Spleen (tissue), 11 donors: Measurements from ENCODE around the gene LGALSL. TPM values are rescaled to one million over a fixed set of nuclear protein-coding genes. Genes with fewer than 3 reads are reported as not detected.
"Not testable (repeated sequence)": the region's sequence is repeated elsewhere in the genome, so short reads cannot be mapped to it uniquely, and the experiment has no call there.

Experiments
- DNase-seq: peaks from one replicate; pipeline ENCODE4 v3.0.0-alpha.2; 2020
- H3K27ac ChIP-seq, 8 donors: fragments of 200-600 bp; sonication (generic) in 7 of 8; 1 replicate in 4 of 8; 2 replicates in 4 of 8; pipeline versions ENCODE4 v1.5.0 to v1.8.0; 2016 to 2021; ENCODE audit warnings: inconsistent platforms in 4 of 8, mild to moderate bottlenecking in 4 of 8, moderate library complexity in 1 of 8
- H3K27me3 ChIP-seq, 7 donors: fragments of 200-600 bp; sonication (generic) in 6 of 7; replicated peaks in 1 of 7; 1 replicate in 4 of 7; 2 replicates in 3 of 7; pipeline versions ENCODE4 v1.5.0 to v1.8.0; 2016 to 2021; ENCODE audit warnings: inconsistent platforms in 3 of 7, mild to moderate bottlenecking in 1 of 7
- H3K36me3 ChIP-seq, 6 donors: fragments of 200-600 bp; sonication (generic) in 5 of 6; 1 replicate in 4 of 6; 2 replicates in 2 of 6; pipeline versions ENCODE4 v1.5.0 to v1.8.0; 2016 to 2021; ENCODE audit warnings: inconsistent platforms in 2 of 6
- H3K4me1 ChIP-seq, 6 donors: fragments of 200-600 bp; sonication (generic) in 5 of 6; 1 replicate in 3 of 6; 2 replicates in 3 of 6; pipeline versions ENCODE4 v1.5.0 to v1.8.0; 2016 to 2021; ENCODE audit warnings: inconsistent platforms in 3 of 6
- H3K4me3 ChIP-seq, 8 donors: fragments of 200-600 bp; sonication (generic) in 7 of 8; 1 replicate in 4 of 8; 2 replicates in 4 of 8; pipeline versions ENCODE4 v1.5.0 to v1.8.0; 2016 to 2021; ENCODE audit warnings: inconsistent platforms in 4 of 8, mild to moderate bottlenecking in 4 of 8, moderate library complexity in 2 of 8
- H3K9me3 ChIP-seq, 8 donors: fragments of 200-600 bp; sonication (generic) in 7 of 8; 1 replicate in 4 of 8; 2 replicates in 4 of 8; pipeline versions ENCODE4 v1.5.0 to v1.8.0; 2016 to 2021; ENCODE audit warnings: inconsistent platforms in 4 of 8
- CTCF ChIP-seq, 11 experiments: fragments of 200-600 bp in 7 of 11; fragments of 450-650 bp in 4 of 11; sonication (generic) in 4 of 11; IDR thresholded peaks in 8 of 11; conservative IDR thresholded peaks in 3 of 11; 1 replicate in 7 of 11; 2 replicates in 4 of 11; pipeline versions ENCODE4 v1.4.0 to v1.8.0; 2016 to 2021; ENCODE audit warnings: antibody characterized with exemption in 11 of 11, inconsistent platforms in 4 of 11, mild to moderate bottlenecking in 1 of 11
- POLR2A ChIP-seq, 3 donors: fragments of 450-650 bp; IDR thresholded peaks; one replicate each; pipeline ENCODE4 v1.5.1; 2017; ENCODE audit warnings: antibody characterized with exemption in 3 of 3, mild to moderate bottlenecking in 1 of 3
- POLR2AphosphoS5 ChIP-seq, 3 donors: sonication (generic); formaldehyde crosslinking; IDR thresholded peaks; one replicate each; pipeline ENCODE4 v1.5.1; 2017; ENCODE audit warnings: antibody characterized with exemption in 3 of 3
- WGBS, 5 donors: extraction: QIAGEN DNeasy Blood & Tissue Kit in 3 of 5; methylation state at CpG; one replicate each; pipeline versions ENCODE4 v1.1.5 to v1.1.7; 2013 to 2018; 5-methylcytosine and 5-hydroxymethylcytosine counted together
- intact Hi-C: fragments of 100-400 bp; cut with DNase I; formaldehyde crosslinking; loops from one replicate; pipeline ENCODE4 v1.15.0; 2023; ENCODE audit warnings: low total_unique reads
- polyA plus RNA-seq, 3 donors: library from polyadenylated mRNA; stranded (reverse); fragments of 200-250 nt; gene quantifications; one replicate each; pipeline ENCODE4 v1.2.1, GENCODE V29; 2013
- total RNA-seq, 7 donors: library from RNA; depleted of rRNA in 3 of 7; stranded (reverse); fragments of >200 nt in 3 of 7; fragmentation: NEBNext Ultra II Directional in 4 of 7; extraction: Animal tissue kit (Norgen Biotek cat#: 25700) in 4 of 7; gene quantifications; one replicate each; pipeline versions ENCODE4 v1.1.0 to v1.2.1, GENCODE V29; 2016 to 2021
- donor health status: healthy with polysubstance abuse.
- donor health status: DM: no; HTN: no; CAD: no; lungs with moderate emphysema.
- donor health status: DM: no; HTN: no; CAD: no.
- donor health status: Bipolar disorder and iron deficiency.
- donor health status: healthy.
- donor health status: DM: no; HTN: no; CAD: no.
- donor health status: DM: yes; HTN: yes; CAD: no.

The LGALSL gene
- total and polyA plus RNA-seq, 10 donors, result 2.4 to 16.6 (median 12.7) TPM

- H3K4me3 ChIP-seq, result no peak overlapping the region
- intact Hi-C loops, result no loop called here
- no peak for DNase-seq
- H3K36me3 ChIP-seq, result no peaks in the 10 kb centered on the region
- no peaks in the 10 kb centered on the region for H3K9me3 ChIP-seq
- no peak overlapping the region for H3K27ac ChIP-seq
- 88 to 96% (median 94%) methylated on average over 2 of the region's 2 CpGs for WGBS, 5 donors
- no peaks in the 10 kb centered on the region for H3K4me1 ChIP-seq
- peaks cover 0 to 3% (median 0%) of the 10 kb centered on the region in 7 donors for H3K27me3 ChIP-seq
- no peak for TF ChIP-seq POLR2AphosphoS5 (IDR thresholded peaks at IDR 0.05)
- no peak for TF ChIP-seq POLR2A (IDR thresholded peaks at IDR 0.05)
- TF ChIP-seq CTCF (IDR thresholded peaks at IDR 0.05 in 8 of 11, conservative IDR thresholded peaks at IDR 0.05 in 3 of 11), result no peak
Measured at GRCh38 chr2:64440843-64441242, 13.1 kb upstream of the LGALSL start.

GRCh38 chr2:64442277-64442676 lies 11.7 kb upstream of the LGALSL start:
- Histone ChIP-seq H3K9me3 (no peaks in the 10 kb centered on the region), H3K27me3 (peaks cover 0 to 3% (median 0%) of the 10 kb centered on the region in 7 donors), H3K36me3 (no peaks in the 10 kb centered on the region), H3K4me1 (no peaks in the 10 kb centered on the region), H3K27ac (no peak overlapping the region), H3K4me3 (no peak overlapping the region)
- WGBS, 5 donors, result 91 to 96% (median 93%) methylated on average over 4 of the region's 4 CpGs
- TF ChIP-seq CTCF (IDR thresholded peaks at IDR 0.05 in 8 of 11, conservative IDR thresholded peaks at IDR 0.05 in 3 of 11) (no peak), POLR2A (IDR thresholded peaks at IDR 0.05) (no peak), POLR2AphosphoS5 (IDR thresholded peaks at IDR 0.05) (no peak)
- intact Hi-C loops, result no loop called here
- no peak for DNase-seq

DNA sequence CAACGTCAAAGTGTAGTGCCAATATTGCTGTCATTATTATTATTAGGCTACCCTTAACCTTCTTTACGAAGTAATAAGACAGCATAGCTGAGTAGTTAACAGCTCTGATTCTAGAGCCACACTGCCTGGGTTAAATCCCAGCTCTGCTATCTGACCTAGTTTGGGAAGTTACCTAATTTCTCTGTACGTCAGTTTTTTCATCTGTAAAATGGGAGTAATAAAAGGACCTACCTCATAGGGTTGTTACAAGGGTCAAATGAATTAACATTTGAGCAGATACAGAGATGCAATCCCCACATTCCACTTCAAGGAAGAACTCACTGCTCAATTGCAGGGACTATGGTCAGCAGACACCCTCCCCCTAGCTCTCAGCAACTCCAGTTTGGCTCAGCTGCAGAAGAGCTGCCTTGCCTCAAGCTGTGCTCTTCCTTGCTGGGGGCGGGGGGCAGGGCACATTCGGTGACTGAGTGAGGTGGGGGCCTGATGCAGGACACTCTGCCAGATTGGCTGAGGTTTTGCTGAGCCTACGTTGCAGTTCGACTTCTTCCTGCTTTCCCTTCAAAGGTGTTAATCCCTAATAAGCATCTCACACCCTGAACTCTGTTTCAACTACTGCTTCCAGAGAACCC lies 11.0 kb upstream of the LGALSL start:
- no peak overlapping the region for H3K4me3 ChIP-seq
- no peak overlapping the region for H3K27ac ChIP-seq
- TF ChIP-seq POLR2A (IDR thresholded peaks at IDR 0.05) (no peak), POLR2AphosphoS5 (IDR thresholded peaks at IDR 0.05) (no peak), CTCF (IDR thresholded peaks at IDR 0.05 in 8 of 11, conservative IDR thresholded peaks at IDR 0.05 in 3 of 11) (no peak)
- no peak for DNase-seq
- no peaks in the 10 kb centered on the region for H3K36me3 ChIP-seq
- H3K9me3 ChIP-seq, result no peaks in the 10 kb centered on the region
- H3K27me3 ChIP-seq, result peaks cover 0 to 3% (median 0%) of the 10 kb centered on the region in 7 donors
- intact Hi-C loops, result no loop called here
- no peaks in the 10 kb centered on the region for H3K4me1 ChIP-seq
- WGBS, 5 donors, result 77 to 82% (median 78%) methylated on average over 7 of the region's 7 CpGs

GRCh38 chr2:64445970-64446369 lies 8.0 kb upstream of the LGALSL start:
- H3K27ac ChIP-seq, H3K27me3 ChIP-seq, H3K4me3 ChIP-seq, intact Hi-C loops, H3K4me1 ChIP-seq, H3K9me3 ChIP-seq, DNase-seq, H3K36me3 ChIP-seq: not testable (repeated sequence)
